ENCODE measurements around the gene SLMAP.

DNA sequence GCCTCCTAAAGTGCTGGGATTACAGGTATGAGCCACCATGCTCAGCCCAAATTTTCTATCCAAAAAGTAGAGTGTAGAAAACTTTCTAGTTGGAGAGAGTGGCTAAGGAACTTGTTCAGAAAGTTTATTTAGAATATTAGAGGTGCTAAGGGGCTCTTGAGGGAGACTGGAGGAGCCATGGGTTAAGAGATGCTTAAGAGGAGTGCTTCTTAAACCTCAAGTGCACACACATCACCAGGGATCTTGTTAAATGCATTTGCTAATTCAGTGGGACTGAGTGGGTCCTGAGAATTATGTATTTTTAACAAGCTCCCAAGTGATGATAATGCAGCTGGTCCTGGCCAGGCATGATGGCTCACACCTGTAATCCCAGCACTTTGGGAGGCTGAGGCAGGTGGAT is 29.7 kb upstream of the SLMAP start:
- TF ChIP-seq, protein P1, sequence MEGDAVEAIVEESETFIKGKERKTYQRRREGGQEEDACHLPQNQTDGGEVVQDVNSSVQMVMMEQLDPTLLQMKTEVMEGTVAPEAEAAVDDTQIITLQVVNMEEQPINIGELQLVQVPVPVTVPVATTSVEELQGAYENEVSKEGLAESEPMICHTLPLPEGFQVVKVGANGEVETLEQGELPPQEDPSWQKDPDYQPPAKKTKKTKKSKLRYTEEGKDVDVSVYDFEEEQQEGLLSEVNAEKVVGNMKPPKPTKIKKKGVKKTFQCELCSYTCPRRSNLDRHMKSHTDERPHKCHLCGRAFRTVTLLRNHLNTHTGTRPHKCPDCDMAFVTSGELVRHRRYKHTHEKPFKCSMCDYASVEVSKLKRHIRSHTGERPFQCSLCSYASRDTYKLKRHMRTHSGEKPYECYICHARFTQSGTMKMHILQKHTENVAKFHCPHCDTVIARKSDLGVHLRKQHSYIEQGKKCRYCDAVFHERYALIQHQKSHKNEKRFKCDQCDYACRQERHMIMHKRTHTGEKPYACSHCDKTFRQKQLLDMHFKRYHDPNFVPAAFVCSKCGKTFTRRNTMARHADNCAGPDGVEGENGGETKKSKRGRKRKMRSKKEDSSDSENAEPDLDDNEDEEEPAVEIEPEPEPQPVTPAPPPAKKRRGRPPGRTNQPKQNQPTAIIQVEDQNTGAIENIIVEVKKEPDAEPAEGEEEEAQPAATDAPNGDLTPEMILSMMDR (IDR thresholded peaks at IDR 0.05; ENCODE audit: insufficient read depth, low read length, poor library complexity, severe bottlenecking) = no peak
- TF ChIP-seq EZH2phosphoT487 (conservative IDR thresholded peaks at IDR 0.05; ENCODE audit: low read length) = no peak
